AG09319 (cell line): ENCODE measurements around the gene NFKBIZ.

Experiments
- DNase-seq: peaks from one replicate; pipeline ENCODE4 v3.0.0-alpha.2; 2010; ENCODE audit warnings: low read depth; ENCODE audit errors: extremely low read depth
- CTCF ChIP-seq: IDR thresholded peaks from 2 replicates; pipeline ENCODE4 v1.5.1; 2011; ENCODE audit warnings: low read depth, mild to moderate bottlenecking, inconsistent platforms, low read length, moderate library complexity

The NFKBIZ gene

GRCh38 chr3:101851850-101852714 is 2.8 kb downstream of the NFKBIZ start:
- no peak for TF ChIP-seq CTCF
- no peak for DNase-seq

- no peak for TF ChIP-seq CTCF
- no peak for DNase-seq
These were observed 3.9 kb downstream of the NFKBIZ start for GRCh38 chr3:101852983-101853840.

- no peak for DNase-seq
- no peak for TF ChIP-seq CTCF
These were observed 4.7 kb downstream of the NFKBIZ start for GRCh38 chr3:101853982-101854381.

GRCh38 chr3:101854608-101855304 is 5.4 kb downstream of the NFKBIZ start:
- no peak for TF ChIP-seq CTCF
- no peak for DNase-seq

GRCh38 chr3:101857301-101857741 is 8.0 kb downstream of the NFKBIZ start:
- TF ChIP-seq CTCF = no peak

GRCh38 chr3:101858464-101859030 is 9.2 kb downstream of the NFKBIZ start:
- no peak for TF ChIP-seq CTCF

More at GRCh38 chr3:101857301-101857741, 8.0 kb downstream of the NFKBIZ start:
- DNase-seq = no peak

More at GRCh38 chr3:101858464-101859030, 9.2 kb downstream of the NFKBIZ start:
- DNase-seq = no peak
